Suprapubic skin (tissue), 4 donors: Measurements from ENCODE around the gene TTC1. TPM values are rescaled to one million over a fixed set of nuclear protein-coding genes. Genes with fewer than 3 reads are reported as not detected.

Experiments used
- DNase-seq, 2 donors: peaks; one replicate each; pipeline ENCODE4 v3.0.0-alpha.2; 2019; ENCODE audit warnings: low spot score in 2 of 2
- H3K27ac ChIP-seq: fragments of 200-600 bp; sonication (generic); one replicate; pipeline ENCODE4 v1.5.1; 2019
- H3K27me3 ChIP-seq: fragments of 200-600 bp; sonication (generic); one replicate; pipeline ENCODE4 v1.5.1; 2019
- H3K36me3 ChIP-seq: fragments of 200-600 bp; sonication (generic); one replicate; pipeline ENCODE4 v1.5.1; 2019
- H3K4me1 ChIP-seq: fragments of 200-600 bp; sonication (generic); one replicate; pipeline ENCODE4 v1.5.1; 2019
- H3K4me3 ChIP-seq: fragments of 200-600 bp; sonication (generic); one replicate; pipeline ENCODE4 v1.5.1; 2019; ENCODE audit warnings: mild to moderate bottlenecking
- H3K9me3 ChIP-seq: fragments of 200-600 bp; sonication (generic); one replicate; pipeline ENCODE4 v1.5.1; 2019
- EP300 ChIP-seq: sonication (generic); formaldehyde crosslinking; IDR thresholded peaks from one replicate; pipeline ENCODE4 v1.6.1; 2017; ENCODE audit warnings: antibody characterized with exemption
- POLR2A ChIP-seq, 2 donors: fragments of 450-650 bp; IDR thresholded peaks; one replicate each; pipeline ENCODE4 v1.6.1; 2017; ENCODE audit warnings: antibody characterized with exemption in 2 of 2, mild to moderate bottlenecking in 2 of 2, moderate library complexity in 2 of 2
- POLR2AphosphoS5 ChIP-seq, 3 donors: sonication (generic); formaldehyde crosslinking; IDR thresholded peaks; one replicate each; pipeline ENCODE4 v1.6.1; 2017; ENCODE audit warnings: antibody characterized with exemption in 3 of 3
- WGBS: methylation state at CpG from one replicate; pipeline ENCODE4 v1.1.5; 2018; 5-methylcytosine and 5-hydroxymethylcytosine counted together
- total RNA-seq, 4 donors: library from RNA; depleted of rRNA; stranded (reverse); fragments of >200 nt; gene quantifications; one replicate each; pipeline ENCODE4 v1.1.0, GENCODE V29; 2016
- TF ChIP-seq, protein P1 (sequence below), 2 donors: fragments of 200-600 bp in 1 of 2; fragments of 450-650 bp in 1 of 2; sonication (generic) in 1 of 2; IDR thresholded peaks; one replicate each; pipeline ENCODE4 v1.5.1; 2016 to 2019; ENCODE audit warnings: antibody characterized with exemption in 2 of 2, mild to moderate bottlenecking in 1 of 2, moderate library complexity in 1 of 2

The TTC1 gene
- total RNA-seq, 4 donors from 2014 or later: 26.1 to 39.1 (median 30.5) TPM

DNA sequence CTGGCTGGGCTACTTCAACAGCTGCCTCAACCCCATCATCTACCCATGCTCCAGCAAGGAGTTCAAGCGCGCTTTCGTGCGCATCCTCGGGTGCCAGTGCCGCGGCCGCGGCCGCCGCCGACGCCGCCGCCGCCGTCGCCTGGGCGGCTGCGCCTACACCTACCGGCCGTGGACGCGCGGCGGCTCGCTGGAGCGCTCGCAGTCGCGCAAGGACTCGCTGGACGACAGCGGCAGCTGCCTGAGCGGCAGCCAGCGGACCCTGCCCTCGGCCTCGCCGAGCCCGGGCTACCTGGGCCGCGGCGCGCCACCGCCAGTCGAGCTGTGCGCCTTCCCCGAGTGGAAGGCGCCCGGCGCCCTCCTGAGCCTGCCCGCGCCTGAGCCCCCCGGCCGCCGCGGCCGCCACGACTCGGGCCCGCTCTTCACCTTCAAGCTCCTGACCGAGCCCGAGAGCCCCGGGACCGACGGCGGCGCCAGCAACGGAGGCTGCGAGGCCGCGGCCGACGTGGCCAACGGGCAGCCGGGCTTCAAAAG is 36.9 kb upstream of the TTC1 start:
- 0% methylated on average over 12 of the region's 76 CpGs for WGBS
- H3K27me3 ChIP-seq: peaks cover 60% of the 10 kb centered on the region
- peak overlapping the region; percentile 45 for H3K4me3 ChIP-seq
- no peaks in the 10 kb centered on the region for H3K36me3 ChIP-seq
- H3K4me1 ChIP-seq: peaks cover 13% of the 10 kb centered on the region
- TF ChIP-seq, protein P1, sequence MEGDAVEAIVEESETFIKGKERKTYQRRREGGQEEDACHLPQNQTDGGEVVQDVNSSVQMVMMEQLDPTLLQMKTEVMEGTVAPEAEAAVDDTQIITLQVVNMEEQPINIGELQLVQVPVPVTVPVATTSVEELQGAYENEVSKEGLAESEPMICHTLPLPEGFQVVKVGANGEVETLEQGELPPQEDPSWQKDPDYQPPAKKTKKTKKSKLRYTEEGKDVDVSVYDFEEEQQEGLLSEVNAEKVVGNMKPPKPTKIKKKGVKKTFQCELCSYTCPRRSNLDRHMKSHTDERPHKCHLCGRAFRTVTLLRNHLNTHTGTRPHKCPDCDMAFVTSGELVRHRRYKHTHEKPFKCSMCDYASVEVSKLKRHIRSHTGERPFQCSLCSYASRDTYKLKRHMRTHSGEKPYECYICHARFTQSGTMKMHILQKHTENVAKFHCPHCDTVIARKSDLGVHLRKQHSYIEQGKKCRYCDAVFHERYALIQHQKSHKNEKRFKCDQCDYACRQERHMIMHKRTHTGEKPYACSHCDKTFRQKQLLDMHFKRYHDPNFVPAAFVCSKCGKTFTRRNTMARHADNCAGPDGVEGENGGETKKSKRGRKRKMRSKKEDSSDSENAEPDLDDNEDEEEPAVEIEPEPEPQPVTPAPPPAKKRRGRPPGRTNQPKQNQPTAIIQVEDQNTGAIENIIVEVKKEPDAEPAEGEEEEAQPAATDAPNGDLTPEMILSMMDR (IDR thresholded peaks at IDR 0.05): no peak
- TF ChIP-seq POLR2AphosphoS5 (IDR thresholded peaks at IDR 0.05) (no peak), POLR2A (IDR thresholded peaks at IDR 0.05) (no peak), EP300 (no peak)
- H3K9me3 ChIP-seq: no peaks in the 10 kb centered on the region
- DNase-seq: no peak
- H3K27ac ChIP-seq: no peak overlapping the region

DNA sequence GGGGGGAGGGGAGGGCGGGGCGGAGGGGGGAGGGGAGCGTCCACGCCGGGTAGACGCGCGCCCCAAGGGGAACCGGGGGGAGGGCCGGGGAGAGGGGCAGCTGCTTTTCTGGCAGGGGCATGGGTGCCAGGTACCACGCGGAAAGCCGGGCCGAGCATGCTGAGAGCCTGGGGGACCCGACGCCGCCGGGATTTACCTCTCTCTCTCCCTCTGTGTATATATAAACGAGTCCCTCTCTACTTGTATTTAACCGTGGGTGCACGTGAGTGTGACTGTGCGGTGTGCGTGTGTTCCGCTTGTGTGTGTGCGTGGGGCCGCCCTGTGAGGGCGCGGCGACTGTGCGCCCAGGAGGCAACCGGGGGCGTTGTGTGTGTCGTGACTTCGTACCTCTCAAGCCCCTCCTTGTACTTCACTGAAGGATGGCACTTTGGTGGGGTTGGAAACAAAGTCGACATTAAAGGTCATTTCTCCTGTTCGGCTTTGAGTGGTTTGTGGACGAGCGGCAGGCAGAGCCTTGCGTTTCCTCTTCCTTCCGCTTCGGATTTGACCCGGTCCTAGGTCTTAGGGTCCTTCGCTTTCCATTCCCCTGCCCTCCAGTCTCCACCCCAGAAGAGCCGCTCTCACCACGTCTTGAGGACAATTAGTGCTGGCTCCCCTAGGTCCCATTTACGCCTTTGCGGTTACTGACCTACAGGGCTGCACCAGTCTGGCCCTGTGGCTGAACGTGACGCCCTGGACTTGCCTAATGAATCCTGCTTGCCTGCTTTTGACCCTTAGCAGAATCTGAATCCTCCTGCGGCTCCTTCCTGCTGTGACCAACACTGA is 36.2 kb upstream of the TTC1 start:
- Histone ChIP-seq H3K27ac (no peak overlapping the region), H3K4me1 (peaks cover 13% of the 10 kb centered on the region), H3K36me3 (no peaks in the 10 kb centered on the region), H3K4me3 (peak overlapping the region; percentile 45), H3K27me3 (peaks cover 57% of the 10 kb centered on the region), H3K9me3 (no peaks in the 10 kb centered on the region)
- TF ChIP-seq POLR2A (IDR thresholded peaks at IDR 0.05) (no peak), POLR2AphosphoS5 (IDR thresholded peaks at IDR 0.05) (no peak), EP300 (no peak)
- TF ChIP-seq, protein P1 (IDR thresholded peaks at IDR 0.05): no peak
- 49% methylated on average over 41 of the region's 50 CpGs for WGBS
- no peak for DNase-seq

DNA sequence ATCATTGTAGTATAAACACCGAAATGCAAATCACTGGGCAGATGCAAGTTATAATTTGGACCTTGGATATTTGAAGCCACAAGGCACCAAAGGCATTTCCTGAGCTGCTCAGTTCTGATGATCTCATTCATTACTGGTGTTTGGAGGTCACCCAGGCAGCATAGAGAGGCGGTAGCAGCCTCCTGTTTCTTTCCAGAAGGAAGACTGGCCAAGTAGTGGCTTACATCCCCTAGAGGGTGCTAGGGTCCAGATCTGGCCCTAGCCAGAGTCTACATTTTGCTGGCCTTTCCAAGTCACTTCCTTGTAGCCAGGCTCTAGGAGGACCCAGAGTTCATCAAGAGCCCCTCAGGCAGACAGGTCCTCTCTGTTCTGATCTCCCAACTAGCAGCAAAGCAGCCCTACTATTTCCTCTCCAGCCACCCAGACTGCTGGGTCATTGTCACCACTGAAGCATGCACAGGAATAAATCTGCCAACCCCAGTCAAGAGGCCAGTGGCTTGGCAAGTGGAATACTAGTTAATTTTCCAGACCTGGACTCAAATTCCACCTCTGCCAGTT is 33.4 kb upstream of the TTC1 start:
- H3K9me3 ChIP-seq: no peaks in the 10 kb centered on the region

DNA sequence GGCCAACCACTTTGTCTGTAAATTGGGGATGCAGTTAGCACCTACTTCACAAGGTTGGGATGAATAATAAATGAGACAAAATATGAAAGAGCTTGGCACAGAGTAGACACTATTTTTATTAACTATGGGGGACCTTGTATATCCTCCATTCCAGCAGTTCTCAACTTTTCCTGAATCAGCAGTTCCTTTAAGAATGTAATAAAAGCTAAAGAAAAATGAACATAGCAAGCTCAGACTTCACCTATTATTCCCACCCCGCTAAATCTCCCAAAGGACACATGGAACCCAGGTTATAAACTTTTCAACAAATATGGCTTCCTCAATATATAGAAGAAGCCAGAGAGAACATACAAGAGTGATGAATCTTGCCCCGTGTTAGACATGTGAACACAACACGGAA is 32.0 kb upstream of the TTC1 start:
- H3K27me3 ChIP-seq: peaks cover 43% of the 10 kb centered on the region
- H3K4me3 ChIP-seq: no peak overlapping the region
- WGBS: 85% methylated on average over 3 of the region's 3 CpGs
- DNase-seq: no peak
- H3K27ac ChIP-seq: no peak overlapping the region
- peaks cover 9% of the 10 kb centered on the region for H3K4me1 ChIP-seq
- no peaks in the 10 kb centered on the region for H3K36me3 ChIP-seq
- TF ChIP-seq, protein P1 (IDR thresholded peaks at IDR 0.05): no peak
- TF ChIP-seq POLR2A (IDR thresholded peaks at IDR 0.05): no peak
- TF ChIP-seq POLR2AphosphoS5 (IDR thresholded peaks at IDR 0.05): no peak
- TF ChIP-seq EP300: no peak
- H3K9me3 ChIP-seq: no peaks in the 10 kb centered on the region

More for the DNA sequence above, 33.4 kb upstream of the TTC1 start:
- Histone ChIP-seq H3K4me1 (peaks cover 13% of the 10 kb centered on the region), H3K27me3 (peaks cover 53% of the 10 kb centered on the region), H3K36me3 (no peaks in the 10 kb centered on the region), H3K27ac (no peak overlapping the region), H3K4me3 (no peak overlapping the region)
- TF ChIP-seq POLR2AphosphoS5 (IDR thresholded peaks at IDR 0.05): no peak
- no peak for TF ChIP-seq EP300
- TF ChIP-seq POLR2A (IDR thresholded peaks at IDR 0.05): no peak
- TF ChIP-seq, protein P1 (IDR thresholded peaks at IDR 0.05): no peak
- WGBS: 90% methylated on average over 1 of the region's 2 CpGs
- DNase-seq: no peak

DNA sequence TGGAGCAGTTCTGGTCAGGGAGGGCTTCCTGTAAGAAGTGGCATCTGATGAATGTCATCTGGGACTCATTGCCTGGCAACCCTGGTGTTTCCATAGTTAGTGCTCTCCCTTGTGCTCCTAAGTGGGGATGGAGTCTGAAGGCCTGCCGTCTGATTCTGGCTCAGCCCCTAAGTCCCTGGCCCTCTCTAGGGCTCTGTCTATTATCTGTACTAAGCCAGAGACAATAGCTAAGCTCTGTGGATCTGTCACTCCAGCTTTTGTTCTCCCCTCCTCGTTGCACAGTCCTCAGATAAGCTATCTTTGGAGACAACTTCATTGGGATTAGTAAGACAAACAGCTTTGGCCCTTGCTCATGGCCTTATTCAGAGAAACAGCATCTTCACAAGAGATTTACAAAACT is 30.6 kb upstream of the TTC1 start:
- WGBS: 55% methylated on average over 2 of the region's 2 CpGs
- no peaks in the 10 kb centered on the region for H3K4me1 ChIP-seq
- TF ChIP-seq POLR2A (IDR thresholded peaks at IDR 0.05) (no peak), POLR2AphosphoS5 (IDR thresholded peaks at IDR 0.05) (no peak), EP300 (no peak)
- TF ChIP-seq, protein P1 (IDR thresholded peaks at IDR 0.05): no peak

More for the DNA sequence above, 30.6 kb upstream of the TTC1 start:
- no peak for DNase-seq
- H3K9me3 ChIP-seq: no peaks in the 10 kb centered on the region
- H3K27me3 ChIP-seq: peaks cover 36% of the 10 kb centered on the region
- no peaks in the 10 kb centered on the region for H3K36me3 ChIP-seq
- no peak overlapping the region for H3K27ac ChIP-seq
- H3K4me3 ChIP-seq: no peak overlapping the region
